HG03108 (cell line): ENCODE data around the gene SHISAL1.

Source experiments
- ATAC-seq: cut with Tn5 transposase; IDR thresholded peaks from one replicate; pipeline ENCODE4 v1.9.1; 2021; ENCODE audit warnings: moderate library complexity; ENCODE audit not compliant: unreplicated experiment

The SHISAL1 gene

GRCh38 chr22:44312766-44313165, at the start of gene SHISAL1:
SHISAL1 (minus strand) TSS chr22:44312951; CDS start chr22:44300945, 12,006 bp downstream.
- ATAC-seq = no peak

- ATAC-seq = no peak
Observed at GRCh38 chr22:44361391-44362126, 48.8 kb upstream of the SHISAL1 start.

GRCh38 chr22:44360668-44361381, 48.1 kb upstream of the SHISAL1 start:
- ATAC-seq = no peak

GRCh38 chr22:44360306-44360667, 47.5 kb upstream of the SHISAL1 start:
- no peak for ATAC-seq

- no peak for ATAC-seq
Observed at GRCh38 chr22:44359496-44360110, 46.9 kb upstream of the SHISAL1 start.

- ATAC-seq = no peak
Observed at GRCh38 chr22:44358709-44359440, 46.1 kb upstream of the SHISAL1 start.

GRCh38 chr22:44357966-44358465, 45.3 kb upstream of the SHISAL1 start:
- no peak for ATAC-seq

GRCh38 chr22:44357296-44357965, 44.7 kb upstream of the SHISAL1 start:
- no peak for ATAC-seq

- ATAC-seq = no peak
Observed at GRCh38 chr22:44355716-44356070, 42.9 kb upstream of the SHISAL1 start.

- no peak for ATAC-seq
Observed at GRCh38 chr22:44354288-44354687, 41.5 kb upstream of the SHISAL1 start.

- no peak for ATAC-seq
Observed at GRCh38 chr22:44353041-44353440, 40.3 kb upstream of the SHISAL1 start.

GRCh38 chr22:44352378-44353035, 39.8 kb upstream of the SHISAL1 start:
- no peak for ATAC-seq

GRCh38 chr22:44351685-44352377, 39.1 kb upstream of the SHISAL1 start:
- ATAC-seq = no peak

- ATAC-seq = no peak
Observed at GRCh38 chr22:44351037-44351436, 38.3 kb upstream of the SHISAL1 start.

GRCh38 chr22:44349594-44349993, 36.8 kb upstream of the SHISAL1 start:
- ATAC-seq = no peak

- no peak for ATAC-seq
Observed at GRCh38 chr22:44348971-44349560, 36.3 kb upstream of the SHISAL1 start.

- no peak for ATAC-seq
Observed at GRCh38 chr22:44347549-44347948, 34.8 kb upstream of the SHISAL1 start.

- ATAC-seq = no peak
Observed at GRCh38 chr22:44347080-44347479, 34.3 kb upstream of the SHISAL1 start.

GRCh38 chr22:44345872-44346271, 33.1 kb upstream of the SHISAL1 start:
- no peak for ATAC-seq
